Measurements from ENCODE around the gene GPX2.

Gene GPX2

DNA sequence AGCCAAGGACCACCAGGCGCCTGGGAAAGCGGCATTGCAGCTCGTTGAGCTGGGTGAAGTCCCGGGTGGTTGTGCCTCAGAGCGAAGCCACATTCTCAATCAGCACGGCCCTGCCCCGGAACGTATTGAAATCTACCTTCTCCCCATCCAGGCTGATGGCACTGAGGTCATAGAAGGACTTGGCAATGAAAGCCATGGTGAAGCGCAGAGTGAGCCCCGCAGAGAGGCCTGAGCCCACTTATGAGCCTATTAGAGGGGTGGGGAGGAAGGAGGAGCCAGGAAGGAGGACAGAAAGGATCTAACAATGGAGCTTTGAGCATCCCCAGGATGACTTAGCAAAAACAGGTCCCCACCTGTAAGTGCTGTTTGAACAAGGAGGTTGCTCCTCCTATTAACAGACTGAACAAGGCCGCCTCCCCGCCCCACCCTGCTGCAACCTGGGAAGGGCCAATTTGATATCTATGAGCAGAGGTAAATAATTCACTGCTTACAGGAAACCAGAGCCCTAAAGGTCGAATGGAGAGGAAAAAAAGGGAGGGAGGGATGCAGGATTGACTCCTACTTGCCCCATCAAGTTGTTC is at the start of gene GPX2:
Gene GPX2 (minus strand): TSS at position 215 of the 581 bp plus-strand sequence. CDS start 19 bp downstream, at position 196.
- DNase-seq, result no peak

DNA sequence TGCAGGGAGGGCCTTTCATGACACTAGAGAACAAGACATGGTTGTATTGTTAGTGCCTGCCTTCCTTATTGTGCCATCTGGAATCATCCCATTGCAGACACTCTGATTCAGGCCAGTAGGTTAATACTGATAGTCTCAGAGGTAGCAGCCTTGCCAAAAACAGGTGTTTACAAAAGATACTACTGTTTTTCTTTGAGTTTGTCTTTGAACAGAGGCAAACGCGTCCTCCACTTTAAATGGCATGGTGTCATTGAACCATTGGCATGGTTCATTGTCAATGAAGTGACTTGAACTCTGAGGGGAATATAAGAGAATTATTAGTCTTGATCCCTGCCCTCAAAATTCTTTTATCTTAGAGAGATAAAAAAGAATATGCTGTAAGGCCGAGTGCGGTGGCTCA is 48.4 kb upstream of the GPX2 start:
- DNase-seq, result no peak

DNA sequence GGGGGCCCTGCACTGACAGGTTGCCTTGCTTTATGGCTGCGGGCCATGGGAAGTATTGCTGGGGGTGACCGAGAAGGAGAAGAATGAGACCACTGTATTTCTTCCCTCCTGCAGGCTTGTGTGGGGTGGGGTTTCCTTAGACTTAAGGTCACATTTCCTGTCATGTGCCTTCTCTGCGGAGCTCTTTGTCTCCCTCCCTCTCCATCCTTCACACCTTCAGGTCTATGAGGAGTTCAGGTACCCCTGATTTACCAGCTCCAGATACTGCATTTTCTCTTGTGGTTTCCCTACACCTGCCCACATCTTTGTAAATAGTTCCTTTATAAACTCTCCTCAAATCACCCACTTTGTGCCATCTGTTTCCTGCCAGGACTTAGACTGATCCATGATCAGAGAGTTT is 47.8 kb upstream of the GPX2 start:
- DNase-seq, result no peak

DNA sequence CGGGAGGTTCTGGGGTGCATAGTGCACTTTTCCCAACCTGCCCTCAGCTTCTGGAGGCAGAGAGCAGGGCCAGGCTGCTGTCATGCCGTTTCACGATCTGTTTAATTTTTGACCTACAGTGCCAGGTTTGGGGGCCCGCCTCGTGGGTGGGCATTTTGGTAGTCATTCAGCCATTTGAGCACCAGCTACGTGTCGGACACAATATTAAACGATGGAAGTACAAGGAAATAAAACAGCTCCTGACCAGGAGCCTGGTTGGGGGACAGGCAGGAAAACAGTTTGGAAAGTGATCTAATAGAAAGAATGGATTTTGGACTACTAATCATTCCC is 44.9 kb upstream of the GPX2 start:
- no peak for DNase-seq

DNA sequence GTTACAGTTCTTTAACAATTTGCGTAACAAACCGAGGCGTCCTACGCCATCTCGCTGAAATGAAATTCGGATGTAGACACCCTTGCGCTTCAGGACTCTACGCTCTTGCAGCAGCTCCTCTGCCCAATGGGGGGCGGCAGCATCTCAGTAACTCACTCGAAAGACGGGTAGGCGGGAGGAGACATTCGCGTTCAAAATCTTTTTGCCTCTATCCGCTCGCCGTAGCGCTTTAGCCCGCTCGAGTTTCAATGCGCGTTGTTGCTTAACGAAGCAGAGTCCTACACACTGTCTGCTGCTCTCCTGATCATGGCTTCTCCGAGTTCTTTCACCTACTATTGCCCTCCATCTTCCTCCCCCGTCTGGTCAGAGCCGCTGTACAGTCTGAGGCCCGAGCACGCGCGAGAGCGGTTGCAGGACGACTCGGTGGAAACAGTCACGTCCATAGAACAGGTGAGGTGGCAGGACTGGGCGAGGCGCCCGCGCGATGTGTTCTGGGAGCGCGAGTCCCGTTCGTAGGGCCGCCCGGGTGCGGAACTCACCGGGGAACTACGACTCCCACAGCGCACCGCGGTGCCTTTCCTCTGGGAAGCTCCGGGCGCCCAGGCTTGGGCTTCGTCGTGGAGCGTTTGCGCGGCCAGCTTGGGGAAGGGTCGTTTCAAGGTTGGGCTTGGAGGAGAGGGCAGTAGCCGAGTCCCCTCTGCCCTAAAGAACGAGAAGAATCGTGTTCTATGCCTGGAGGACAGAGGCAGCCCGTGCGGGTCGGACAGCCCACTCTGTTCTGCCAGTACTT is 44.3 kb upstream of the GPX2 start, which contains the start of gene FNTB:
Gene FNTB (plus strand): TSS at position 248 of the 790 bp plus-strand sequence. CDS start 59 bp downstream, at position 307.
- DNase-seq, result peak; percentile 93

DNA sequence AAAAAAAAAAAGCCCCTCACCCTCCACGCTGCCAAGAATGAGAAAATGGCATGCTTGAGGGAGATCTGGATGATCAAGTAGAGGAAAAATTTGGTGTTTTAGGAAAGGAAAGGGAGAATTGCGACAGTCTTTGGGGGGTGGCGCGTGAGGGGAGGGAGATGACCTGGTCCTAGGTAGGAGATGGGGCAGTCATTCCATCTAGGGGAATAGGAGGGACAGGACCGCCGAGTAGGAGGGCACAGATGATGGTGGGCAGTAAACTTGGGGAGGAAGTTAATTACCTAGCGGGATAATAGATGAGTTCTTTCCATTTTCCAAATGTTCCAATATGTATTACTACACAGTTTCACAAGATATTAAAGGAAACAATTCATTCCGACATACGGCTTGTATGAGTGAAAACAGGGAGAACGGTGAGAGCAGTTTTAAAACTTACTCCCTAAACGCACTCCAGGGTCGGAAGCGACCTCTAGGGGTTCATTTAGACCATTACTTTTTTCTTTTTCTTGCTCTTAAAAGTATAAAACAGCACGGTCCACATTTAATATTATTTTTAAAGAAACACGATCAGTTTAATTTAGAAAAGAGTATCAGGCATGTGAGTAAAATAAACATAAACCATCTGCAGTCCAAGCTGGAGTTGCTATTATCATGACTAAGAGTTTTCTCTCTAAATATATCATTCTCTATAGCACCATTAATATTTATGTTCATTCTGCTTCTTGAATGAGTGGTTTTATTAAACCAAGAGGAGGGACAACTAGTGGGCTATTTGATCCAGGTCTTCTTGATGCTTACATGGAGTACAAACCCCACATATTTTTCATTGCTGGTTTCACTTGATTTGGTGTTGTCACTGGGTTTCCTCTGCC is 41.1 kb upstream of the GPX2 start:
- DNase-seq, result peak; percentile 36

DNA sequence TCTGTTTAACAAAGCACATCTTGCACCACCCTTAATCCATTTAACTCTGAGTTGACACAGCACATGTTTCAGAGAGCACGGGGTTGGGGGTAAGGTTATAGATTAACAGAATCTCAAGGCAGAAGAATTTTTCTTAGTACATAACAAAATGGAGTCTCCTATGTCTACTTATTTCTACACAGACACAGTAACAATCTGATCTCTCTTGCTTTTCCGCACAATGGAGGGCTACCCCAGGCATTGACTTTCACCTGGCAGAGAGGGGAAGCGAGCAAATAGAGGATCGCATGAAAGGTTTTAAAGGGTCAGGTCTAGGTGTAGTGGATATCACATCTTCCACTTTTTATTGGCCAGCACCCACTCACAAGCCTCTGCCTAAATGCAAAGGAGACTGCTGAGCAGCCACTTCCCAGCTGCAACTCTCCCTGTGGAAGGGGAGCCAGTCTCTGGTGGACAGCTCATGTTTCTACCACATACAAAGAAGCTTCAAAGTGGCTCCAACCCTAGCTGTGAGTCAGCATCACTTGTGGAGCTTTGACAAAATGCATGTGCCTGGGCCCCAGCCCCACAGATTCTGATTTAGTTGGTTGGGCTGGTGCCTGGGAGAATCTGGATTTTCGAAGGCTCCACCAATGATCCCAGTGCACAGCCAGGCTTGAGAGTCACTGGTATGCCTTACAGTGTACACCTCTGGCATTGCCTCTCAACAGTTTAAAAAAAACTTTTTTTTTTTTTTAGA is 37.0 kb upstream of the GPX2 start:
- no peak for DNase-seq

DNA sequence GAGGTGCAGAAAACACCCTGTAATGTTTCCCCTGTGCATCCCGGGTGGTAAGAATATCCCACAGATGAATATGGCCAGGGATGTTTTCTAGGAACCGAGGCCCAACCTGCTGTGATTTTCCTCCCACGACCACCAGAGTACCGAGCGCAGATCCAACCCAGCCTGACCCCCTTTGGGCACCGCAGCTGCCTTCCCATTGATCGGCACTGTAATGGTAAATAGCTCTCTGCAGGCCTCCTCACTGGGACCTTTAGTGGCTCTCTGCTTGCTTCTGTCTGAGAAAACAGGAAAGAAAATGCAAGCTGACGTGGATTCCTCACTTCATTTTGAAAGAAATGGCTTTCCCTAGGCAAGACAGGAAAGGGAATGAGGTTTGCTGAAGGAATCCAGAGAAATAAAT is 32.0 kb upstream of the GPX2 start:
- DNase-seq, result no peak

DNA sequence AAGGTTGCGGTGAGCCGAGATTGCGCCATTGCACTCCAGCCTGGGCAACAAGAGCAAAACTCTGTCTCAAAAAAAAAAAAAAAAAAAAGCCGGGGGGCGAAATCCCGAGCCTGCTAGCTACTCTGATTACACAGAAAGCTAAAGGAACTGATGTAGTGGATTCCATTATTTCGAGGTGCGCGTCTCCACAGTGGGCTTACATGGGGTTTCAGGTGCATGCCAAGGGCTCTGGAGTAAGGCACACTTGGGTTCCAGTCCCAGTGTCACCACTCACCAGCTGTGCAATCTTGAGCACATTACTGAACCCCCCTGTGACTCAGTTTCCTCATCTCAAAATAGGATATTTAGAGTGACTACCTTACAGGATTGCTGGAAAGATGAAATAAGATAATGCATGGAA is 31.3 kb upstream of the GPX2 start:
- no peak for DNase-seq

DNA sequence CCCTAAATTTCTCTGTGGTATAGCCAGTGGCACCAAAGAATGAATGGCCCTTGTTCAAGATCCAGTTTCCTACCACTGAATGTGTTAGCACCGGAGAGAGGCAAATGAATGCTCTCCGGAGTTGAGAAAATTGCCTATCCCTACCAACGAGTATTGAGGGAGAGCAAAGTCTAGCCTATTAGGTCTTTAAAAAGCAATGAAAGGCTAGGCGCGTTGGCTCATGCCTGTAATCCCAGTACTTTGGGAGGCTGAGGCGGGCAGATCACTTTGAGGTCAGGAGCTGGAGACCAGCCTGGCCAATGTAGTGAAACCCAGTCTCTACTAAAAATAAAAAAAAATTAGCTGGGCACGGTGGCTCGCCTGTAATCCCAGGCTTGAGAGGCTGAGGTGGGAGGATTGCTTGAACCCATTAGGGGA is 30.5 kb upstream of the GPX2 start:
- no peak for DNase-seq

DNA sequence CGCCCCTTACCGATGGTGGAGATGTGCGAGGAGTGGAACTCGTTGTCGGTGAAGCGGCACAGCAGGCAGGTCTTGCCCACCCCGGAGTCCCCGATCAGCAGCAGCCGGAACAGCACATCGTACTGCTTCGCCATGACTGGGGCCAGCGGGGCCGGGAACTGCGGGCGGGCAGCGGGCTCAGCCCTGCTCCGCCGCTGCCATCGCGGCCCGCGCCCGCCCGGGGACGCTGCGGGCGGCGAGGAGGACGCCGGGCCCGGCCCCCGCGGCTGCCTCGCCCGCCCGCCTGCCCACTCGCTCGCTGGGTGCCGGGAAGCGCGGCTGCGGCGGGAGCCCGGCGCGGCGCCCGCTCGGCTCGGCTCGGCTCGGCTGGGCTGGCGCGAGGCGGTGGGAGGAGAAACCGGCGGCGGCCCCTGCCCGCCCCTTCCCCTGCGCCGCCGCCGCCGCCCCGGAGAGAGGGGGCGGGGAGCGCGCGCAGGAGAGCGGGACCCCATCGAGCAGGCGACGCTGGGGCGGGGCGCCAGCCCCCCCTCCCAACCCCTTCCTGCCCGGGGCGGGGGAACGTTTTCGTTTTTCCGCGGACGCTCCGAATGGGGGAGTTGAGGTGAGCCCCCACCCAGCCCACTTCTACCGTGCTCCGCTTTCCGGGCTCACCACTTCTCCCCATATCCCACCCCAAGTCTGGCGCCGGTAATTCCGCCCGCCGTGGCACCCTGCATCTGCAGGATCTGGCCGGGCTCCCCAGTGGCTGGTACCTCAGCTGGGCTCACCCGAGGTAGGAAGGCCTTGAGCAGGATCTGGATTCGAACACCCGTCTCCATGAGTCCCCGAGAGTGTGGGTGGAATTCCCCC is 29.6 kb upstream of the GPX2 start, which contains the start of gene RAB15:
Gene RAB15 (minus strand): TSS at position 394 of the 849 bp plus-strand sequence. CDS start 260 bp downstream, at position 134.
- peak; percentile 51 for DNase-seq

DNA sequence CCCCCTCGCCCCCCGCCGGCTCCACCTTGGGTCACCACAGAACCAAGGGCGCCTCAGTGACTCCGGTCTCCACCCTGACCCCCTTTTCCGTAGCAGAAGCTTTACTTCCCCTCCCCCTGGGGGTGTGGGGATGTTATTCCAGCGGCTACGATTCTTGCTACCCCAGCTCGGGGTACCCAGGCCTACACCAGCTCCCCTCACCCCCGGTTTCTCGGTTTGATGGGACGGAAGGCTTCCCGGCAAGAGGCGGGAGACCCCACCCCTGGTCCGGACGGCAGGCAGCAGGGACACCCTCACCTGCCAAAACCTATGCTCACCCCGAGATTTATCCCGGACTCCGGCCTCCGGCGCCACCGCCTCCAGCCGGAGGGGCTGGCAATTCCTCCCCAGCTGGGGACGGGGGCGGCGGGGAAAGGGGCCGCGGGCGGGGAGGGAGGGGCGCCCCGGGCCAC is 29.0 kb upstream of the GPX2 start:
- DNase-seq, result no peak

DNA sequence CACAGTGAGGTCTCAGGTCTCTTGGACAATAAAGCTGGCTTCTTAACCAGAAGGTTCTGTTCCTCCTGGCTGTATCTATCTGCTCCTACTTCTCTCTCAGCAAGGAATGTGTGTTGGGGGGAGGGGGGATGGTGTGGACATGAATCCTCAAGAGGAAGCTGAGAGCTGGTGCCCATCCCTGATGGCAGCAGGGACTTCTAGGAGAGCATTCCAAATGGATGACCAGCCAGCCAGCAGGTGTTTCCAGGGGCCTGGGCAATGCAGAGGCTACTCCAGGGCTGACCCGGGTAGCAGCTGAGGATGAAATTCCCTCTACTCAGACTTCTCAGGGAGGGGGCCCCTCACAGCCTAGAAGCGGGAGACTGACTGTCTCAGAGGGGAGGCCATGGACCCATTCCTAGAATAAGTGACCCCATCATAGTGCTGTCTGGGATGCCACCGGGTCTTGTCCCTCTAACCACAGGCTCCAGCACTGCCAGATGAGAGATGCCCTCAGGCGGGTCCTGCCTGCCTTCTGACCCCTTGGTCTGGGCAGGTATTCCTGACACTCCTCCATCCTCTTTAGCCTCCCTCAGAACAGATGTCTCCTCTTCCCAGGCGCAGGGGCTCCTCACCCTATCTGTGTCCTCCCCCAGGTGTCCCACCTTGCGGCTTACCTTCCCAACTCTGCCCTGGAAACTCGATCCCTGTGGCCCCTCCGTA is 28.4 kb upstream of the GPX2 start:
- no peak for DNase-seq

DNA sequence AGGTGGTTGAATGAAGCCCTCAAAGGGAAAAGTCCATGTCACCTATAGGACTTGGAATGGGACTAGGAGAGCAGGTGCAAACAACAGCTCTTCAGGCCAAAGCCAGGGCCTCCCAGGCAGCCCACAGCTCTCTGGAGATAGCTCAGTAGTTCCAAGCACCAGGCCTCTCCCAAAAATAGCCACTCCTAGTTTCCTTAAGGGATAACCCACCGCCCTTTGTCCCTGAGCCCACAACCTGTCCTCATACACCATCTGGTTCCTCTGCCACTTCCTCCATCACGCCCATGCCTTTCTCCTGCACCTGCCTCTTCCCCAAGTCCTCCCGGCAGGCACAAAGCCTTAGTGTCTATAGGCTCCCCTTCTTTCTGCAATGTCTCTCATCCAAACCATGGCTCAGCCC is 27.5 kb upstream of the GPX2 start:
- DNase-seq, result no peak

DNA sequence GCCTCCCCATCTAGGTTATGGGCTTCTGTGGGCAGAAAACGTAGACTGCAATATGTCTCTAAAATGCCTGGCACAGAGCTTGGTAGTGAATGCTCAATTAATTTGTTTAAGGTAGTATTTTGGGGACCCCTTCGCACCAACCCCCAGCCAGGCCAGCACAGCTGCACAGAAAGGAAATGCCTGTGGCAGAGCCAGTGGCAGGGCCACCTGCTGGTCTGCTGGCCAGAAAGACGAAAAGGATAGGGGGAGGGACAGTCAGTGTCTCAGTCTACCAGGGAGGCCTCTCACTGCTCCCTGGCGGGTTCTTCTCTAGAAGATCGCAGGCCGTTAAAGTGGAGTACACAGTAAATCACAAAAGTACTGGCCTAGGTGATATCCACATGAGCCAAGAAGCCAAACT is 26.1 kb upstream of the GPX2 start:
- no peak for DNase-seq

DNA sequence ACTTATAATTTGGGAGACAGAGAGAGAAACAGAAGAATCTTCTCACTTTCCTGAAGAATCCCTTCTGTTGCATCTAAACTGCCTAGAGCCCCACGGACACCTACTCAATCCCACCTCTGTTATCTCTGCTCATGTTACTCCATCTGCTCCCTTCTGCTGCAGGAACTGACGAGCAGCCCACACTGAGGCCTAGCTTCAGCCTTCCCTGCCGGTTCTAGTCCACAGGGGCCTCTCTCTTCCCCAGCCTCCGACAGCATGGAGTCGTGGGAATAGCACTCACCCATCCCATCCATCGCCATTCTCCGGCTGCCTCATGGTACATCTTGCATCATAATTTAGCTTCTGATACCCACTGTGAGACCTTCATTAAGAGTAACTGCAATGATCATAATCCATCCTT is 25.6 kb upstream of the GPX2 start:
- no peak for DNase-seq

DNA sequence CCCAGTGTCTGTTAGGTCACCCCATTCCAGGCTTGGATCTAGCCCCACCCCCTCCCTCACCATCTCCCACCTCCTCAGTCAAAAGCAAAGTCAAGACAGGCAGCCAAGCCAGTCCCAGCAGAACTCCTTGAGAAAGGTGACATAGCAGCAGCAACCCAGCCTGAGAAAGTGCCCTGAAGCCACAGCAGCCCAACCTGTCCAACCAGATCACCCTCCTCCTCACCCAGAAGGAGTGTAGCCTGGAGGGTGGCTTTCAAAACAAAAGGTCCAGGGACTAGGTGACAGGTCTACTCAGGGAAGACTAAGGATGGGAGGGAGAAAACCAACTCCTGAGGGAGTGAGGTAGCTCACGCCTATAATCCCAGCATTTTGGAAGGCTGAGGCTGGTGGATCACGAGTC is 24.4 kb upstream of the GPX2 start:
- DNase-seq, result no peak

DNA sequence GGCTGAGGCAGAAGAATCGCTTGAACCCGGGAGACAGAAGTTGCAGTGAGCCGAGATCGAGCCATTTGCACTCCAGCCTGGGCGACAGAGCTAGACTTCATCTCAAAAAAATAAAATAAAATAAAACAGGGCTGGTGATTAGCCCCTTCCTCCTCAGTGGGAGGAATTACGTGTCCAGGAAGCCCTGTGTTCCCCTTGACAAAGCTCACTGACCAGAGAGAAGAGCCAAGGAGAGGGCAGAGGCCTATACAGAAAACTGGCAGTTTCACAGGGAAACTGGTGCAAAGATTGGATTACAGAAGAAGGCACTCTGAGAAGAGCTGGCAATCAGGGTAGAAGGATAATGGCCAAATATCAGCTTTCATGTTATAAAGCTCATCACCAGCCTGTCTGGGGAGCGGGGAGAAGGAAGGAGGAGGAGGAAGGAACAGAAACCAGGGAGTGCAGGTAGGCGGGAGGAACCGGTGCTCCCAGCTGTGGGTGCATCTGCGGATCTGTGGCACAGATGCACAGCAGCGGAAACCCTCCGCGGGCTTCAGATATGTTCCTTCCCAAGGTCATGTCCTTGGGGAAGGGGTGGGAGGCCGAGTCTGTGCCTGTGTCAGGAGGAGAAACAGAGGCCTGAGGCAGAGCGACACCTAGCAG is 22.9 kb upstream of the GPX2 start:
- DNase-seq, result no peak

DNA sequence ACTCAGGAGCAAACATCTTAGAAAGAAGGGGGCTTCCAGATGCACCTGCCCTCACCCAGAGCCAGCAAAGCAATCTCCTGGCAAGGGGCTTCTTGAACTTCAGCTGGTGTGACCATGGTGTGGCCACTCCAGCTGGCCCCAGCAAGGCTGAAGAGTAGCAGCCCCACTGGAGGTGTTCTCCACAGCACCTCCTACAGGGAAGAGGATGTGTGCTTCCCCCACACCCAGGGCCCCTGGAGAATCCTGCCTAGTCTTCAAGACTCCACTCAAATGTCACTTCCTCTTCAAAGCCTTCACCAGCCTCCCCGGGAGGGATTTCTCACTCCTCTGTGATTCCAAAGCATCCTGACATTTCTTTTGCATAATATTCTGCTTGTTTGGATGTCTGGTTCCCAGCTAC is 21.1 kb upstream of the GPX2 start:
- no peak for DNase-seq

DNA sequence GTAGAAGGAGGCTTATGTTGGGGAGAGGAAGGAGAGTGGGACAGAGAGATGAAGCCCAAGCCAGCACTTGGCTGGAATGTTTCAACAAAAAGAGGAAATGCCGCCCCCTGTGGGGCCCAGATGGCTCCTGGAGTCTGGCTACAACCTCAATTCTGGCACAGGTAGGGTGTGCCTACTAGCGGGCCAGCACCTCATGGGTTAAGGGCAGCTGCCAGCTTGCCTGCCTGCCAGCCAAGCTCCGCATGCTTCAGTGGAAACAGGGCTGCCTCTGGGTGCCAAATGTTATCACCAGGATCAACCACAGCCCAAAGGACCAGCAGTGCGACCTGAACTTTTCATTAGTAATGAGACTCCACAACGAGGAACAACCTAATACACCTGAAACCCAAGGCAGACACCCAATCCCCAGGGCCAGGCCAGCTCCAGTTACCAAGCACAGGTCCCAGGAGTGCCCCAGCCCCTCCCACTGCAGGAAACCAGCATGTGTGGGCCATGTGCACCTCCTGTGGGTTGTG is 18.3 kb upstream of the GPX2 start:
- DNase-seq, result no peak

All from activated naive CD4-positive, alpha-beta T cell treated with anti-CD3 and anti-CD28 coated beads, Interleukin-2, amount 50 U/mL, for 16 hours (primary cell).